GM10248 (cell line): Measurements from ENCODE around the gene ARF6.
"Not testable (repeated sequence)": the region's sequence is repeated elsewhere in the genome, so short reads cannot be mapped to it uniquely, and the experiment has no call there.

Source experiments
- CTCF ChIA-PET: fragments of 300-600 bp; sonication (Branson Sonifier 250); formaldehyde crosslinking; extraction: SDS; loops from one replicate; lab custom pipeline; 2021; ENCODE audit warnings: antibody characterized with exemption; lab: Yijun Ruan, JAX
- POLR2A ChIA-PET: fragments of 350-650 bp; sonication (Branson Sonifier 250); formaldehyde crosslinking; extraction: SDS; loops from one replicate; lab custom pipeline; 2020; ENCODE audit warnings: antibody characterized with exemption; lab: Yijun Ruan, JAX
- DNase-seq: peaks from one replicate; pipeline ENCODE4 v3.0.0; 2012; ENCODE audit errors: extremely low spot score
- CTCF ChIP-seq: IDR thresholded peaks from 2 replicates; pipeline ENCODE4 v1.5.1; 2012; ENCODE audit warnings: mild to moderate bottlenecking, low read depth; ENCODE audit errors: extremely low read depth, missing control alignments, control extremely low read depth

ARF6 gene

DNA sequence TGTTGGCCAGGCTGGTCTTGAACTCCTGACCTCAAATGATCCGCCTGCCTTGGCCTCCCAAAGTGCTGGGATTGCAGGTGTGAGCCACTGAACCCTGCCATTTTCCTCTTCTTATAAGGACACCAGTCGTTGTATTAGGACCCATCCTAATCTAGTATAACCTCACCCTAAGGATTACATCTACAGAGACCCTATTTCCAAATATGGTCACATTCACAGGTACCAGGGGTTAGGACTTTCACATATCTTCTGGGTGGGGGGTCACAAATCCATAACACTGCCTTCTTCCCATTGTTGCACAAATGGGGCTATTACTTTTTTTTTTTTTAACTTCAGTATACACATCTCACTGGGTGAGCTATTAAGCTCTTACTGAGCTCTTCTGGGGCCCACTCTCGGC, 38.6 kb downstream of the ARF6 start:
- no peak for TF ChIP-seq CTCF
- ChIA-PET CTCF (interaction anchor here (0.7 kb wide), 1 partner anchor 9 kb away, joined by 4 read pairs; no protein-coding TSS in a partner anchor), POLR2A (no interaction called here)
- no peak for DNase-seq

DNA sequence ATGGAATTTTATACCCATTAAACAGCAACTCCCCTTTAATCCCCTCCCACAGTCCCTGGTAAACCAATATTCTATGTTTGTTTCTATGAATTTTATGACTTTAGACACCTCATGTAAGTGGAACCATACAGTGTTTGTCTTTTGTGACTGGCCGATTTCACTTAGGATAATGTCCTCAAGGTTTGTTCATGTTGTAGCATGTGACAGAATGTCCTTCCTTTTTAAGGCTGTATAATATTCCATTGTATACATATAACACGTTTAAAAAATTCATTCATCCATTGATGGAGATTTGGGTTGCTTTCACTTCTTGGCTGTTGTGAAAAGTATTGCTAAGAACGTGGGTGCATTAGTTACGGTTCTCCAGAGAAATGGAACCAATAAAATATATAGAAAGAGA, 40.2 kb downstream of the ARF6 start:
- POLR2A ChIA-PET = no interaction called here
- no peak for DNase-seq
- TF ChIP-seq CTCF = no peak
- CTCF ChIA-PET = interaction anchor here (1.2 kb wide), 1 partner anchor 14 kb away, joined by 4 read pairs; no protein-coding TSS in a partner anchor

GRCh38 chr14:49933704-49934103, 40.8 kb downstream of the ARF6 start:
- no peak for DNase-seq
- ChIA-PET POLR2A (no interaction called here), CTCF (no interaction called here)
- TF ChIP-seq CTCF = no peak

DNA sequence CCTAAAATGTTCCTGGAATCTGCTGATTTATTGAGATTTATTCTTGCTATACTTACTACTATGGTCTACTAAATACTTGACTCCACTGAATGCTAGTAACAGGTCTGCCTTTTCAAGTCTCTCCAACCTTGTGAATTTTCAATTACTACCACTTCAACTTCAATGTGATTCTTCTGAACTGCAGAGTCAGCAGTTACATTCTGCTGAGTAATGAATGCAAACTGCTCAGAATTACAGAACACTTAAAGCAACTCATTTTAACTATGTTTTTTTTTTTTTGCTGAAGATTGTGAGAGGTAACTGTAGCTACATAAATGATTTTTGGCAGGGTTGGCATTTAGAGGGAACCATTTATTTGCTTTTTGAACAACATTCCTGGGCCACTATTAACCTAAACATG, 41.8 kb downstream of the ARF6 start:
- POLR2A ChIA-PET = no interaction called here
- CTCF ChIA-PET = interaction anchor here (1.4 kb wide), 1 partner anchor 12 kb away, joined by 4 read pairs; no protein-coding TSS in a partner anchor
- DNase-seq = no peak
- no peak for TF ChIP-seq CTCF

GRCh38 chr14:49935526-49935925, 42.6 kb downstream of the ARF6 start:
- TF ChIP-seq CTCF = no peak
- CTCF ChIA-PET = interaction anchor here (1.4 kb wide), 1 partner anchor 11 kb away, joined by 4 read pairs; no protein-coding TSS in a partner anchor
- DNase-seq = no peak
- POLR2A ChIA-PET = no interaction called here

DNA sequence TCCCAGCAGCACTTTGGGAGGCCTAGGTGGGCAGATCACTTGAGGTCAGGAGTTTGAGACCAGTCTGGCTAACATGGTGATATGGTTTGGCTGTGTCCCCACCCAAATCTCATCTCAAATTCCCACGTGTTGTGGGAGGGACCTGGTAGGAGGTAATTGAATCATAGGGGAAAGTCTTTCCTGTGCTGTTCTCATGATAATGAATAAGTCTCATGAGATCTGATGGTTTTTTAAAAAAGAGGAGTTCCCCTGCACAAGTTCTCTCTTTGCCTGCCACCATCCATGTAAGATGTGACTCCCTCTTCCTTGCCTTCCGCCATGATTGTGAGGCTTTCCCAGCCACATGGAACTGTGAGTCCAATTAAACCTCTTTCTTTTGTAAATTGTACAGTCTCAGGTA, 43.4 kb downstream of the ARF6 start:
- POLR2A ChIA-PET, DNase-seq, CTCF ChIA-PET: not testable (repeated sequence)

DNA sequence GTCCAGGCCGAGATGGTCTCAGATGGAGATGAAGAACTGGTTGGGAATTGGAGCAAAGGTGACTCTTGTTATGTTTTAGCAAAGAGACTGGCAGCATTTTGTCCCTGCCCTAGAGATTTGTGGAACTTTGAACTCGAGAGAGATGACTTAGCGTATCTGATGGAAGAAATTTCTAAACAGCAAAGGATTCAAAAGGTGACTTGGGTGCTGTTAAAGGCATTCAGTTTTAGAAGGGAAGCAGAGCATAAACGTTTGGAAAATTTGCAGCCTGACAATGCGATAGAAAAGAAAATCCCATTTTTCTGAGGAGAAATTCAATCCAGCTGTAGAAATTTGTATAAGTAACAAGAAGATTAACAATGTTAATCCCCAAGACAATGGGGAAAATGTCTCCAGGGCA, 44.0 kb downstream of the ARF6 start:
- POLR2A ChIA-PET, DNase-seq: not testable (repeated sequence)
- CTCF ChIA-PET = interaction anchor here (2.0 kb wide), 1 partner anchor 15 kb away, joined by 10 read pairs; no protein-coding TSS in a partner anchor

- ChIA-PET CTCF (interaction anchor here (0.6 to 1.3 kb wide), 2 partner anchors 75 to 478 kb away, joined by 3 to 4 read pairs; no protein-coding TSS in a partner anchor), POLR2A (interaction anchor here (0.5 kb wide), 1 partner anchor 8 kb away, joined by 3 read pairs; no protein-coding TSS in a partner anchor)
- DNase-seq = not testable (repeated sequence)
These were observed 46.3 kb downstream of the ARF6 start for GRCh38 chr14:49939215-49939614.
